HuH-7.5 (cell line): ENCODE measurements around the gene PSMB11.

Experiments used
- DNase-seq: peaks from one replicate; pipeline ENCODE4 v3.0.0; 2011; ENCODE audit warnings: low spot score

Gene PSMB11

DNA sequence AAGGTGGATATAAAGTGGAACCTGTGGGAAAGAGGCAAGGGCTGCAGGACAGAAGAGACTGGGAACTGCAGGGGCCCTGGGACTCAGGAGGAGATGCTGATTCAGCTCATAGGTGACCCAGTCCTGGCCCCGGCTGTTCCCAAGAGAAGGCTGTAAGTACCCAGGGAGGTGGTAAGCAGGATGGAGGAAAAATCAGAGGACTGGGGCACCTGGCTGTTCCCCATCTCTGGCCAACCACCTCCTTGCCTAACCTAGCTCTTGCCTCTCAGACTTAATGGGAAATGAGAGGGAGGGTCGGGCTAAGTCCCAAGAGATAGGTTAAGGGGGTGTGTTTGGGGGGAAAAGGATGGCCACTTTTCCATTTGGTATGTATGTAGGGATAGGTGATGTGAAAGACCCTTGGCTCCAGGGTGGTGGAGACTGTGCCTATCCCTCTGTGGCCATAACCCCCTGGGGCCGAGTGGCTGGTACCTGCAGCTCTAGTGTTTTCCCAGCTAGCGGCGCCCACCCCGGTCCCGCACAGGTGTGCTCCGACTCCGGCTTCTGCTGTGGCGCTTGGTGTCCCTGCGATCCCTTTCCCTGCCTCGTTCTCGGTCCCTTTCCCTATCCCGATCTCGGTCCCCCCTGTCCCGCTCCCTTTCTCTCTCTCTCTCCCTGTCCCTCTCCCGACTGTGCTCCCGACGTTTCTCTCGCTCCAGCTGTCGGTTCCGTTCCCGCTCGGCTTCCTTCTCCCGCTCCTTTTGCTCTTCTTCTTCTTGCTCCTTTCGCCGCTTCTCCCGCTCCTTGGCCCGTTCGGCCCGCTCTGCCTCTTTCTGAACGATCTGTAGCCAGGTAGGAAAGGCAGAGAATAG is 16.9 kb downstream of the PSMB11 start:
- no peak for DNase-seq

DNA sequence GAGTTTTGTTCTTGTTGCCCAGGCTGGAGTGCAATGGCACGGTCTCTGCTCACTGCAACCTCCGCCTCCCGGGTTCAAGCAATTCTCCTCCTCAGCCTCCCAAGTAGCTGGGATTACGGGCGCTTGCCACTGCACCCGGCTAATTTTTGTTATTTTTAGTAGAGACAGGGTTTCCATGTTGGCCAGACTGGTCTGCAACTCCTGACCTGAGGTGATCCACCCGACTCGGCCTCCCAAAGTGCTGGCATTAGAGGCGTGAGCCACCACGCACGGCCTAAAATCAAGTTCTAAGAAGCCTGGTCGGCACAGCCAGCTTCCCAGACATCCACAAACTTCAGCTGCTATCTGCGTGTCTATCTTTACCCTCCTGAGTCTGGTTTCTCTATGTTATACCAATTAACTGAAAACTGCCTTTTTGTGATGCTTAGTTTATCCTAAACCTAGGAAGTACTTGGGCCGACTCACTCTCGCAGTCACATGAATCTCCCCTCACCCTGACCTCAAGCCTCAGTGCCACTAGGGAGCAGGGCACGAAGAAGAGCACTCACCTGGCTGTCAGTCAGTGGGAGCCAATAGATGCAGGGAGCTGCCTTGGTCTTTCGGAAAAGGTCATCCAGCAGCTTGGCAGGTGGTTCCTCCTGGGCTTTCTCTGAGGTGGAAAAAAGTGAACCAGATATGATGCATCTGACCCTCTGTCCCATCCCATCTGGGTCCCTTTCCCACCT is 18.7 kb downstream of the PSMB11 start:
- DNase-seq, result no peak

DNA sequence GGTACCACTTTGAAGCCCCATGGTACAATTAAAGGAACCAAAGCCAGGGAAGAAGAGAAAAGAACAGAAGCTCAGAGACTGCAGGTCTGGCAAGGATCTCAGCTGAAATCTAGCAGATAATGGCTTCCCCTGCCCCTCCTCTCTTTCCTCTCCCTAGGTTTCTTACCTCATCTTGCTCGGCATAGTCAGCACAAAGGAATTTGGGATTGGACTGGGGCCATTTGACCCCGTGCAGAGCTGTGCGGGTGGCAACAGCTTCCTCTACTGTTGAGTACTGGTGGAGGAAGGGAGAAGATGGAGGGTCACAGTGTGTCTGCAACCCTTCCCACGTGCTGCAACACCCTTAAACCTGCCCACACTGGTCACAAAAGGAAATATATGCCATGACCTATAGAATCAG is 20.0 kb downstream of the PSMB11 start:
- DNase-seq, result peak; percentile 82

DNA sequence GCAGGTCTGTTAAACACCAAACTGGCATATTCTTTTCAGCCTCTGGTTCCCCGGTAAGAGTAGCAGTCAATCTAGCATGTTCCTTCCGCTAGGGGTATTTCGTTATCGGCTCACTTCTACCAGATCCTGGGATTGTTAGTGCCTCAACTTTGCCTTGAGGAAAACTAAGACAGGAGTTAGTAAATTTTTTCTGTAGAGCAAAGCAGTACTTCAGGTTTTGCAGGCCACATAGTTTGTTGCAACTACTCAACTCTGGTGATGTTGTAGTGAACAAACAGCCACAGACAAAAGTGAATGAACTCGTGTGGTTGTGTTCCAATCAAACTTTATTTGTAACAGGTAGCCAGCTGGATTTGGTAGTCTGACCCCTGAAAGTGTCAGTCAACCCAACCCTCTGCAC is 21.6 kb downstream of the PSMB11 start:
- no peak for DNase-seq

DNA sequence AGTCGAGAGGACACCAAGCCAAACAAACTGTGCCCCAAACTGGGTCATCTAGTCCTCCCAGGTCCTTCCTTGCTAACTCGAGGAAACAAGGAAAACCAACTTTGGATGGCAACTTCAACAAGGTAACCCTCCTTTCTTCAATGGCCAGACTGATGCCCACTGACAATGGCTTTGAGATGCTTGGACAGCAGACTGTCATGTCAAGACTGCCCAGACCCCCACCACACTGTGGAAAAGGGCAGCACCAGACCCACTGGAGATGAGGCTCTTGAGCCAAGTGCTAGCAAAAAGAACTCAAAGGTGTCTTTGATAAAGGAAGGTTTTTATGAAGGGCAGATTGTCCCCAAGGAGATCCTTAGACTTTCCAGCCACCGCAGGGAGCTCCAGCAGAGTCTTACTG is 24.4 kb downstream of the PSMB11 start:
- DNase-seq, result no peak

DNA sequence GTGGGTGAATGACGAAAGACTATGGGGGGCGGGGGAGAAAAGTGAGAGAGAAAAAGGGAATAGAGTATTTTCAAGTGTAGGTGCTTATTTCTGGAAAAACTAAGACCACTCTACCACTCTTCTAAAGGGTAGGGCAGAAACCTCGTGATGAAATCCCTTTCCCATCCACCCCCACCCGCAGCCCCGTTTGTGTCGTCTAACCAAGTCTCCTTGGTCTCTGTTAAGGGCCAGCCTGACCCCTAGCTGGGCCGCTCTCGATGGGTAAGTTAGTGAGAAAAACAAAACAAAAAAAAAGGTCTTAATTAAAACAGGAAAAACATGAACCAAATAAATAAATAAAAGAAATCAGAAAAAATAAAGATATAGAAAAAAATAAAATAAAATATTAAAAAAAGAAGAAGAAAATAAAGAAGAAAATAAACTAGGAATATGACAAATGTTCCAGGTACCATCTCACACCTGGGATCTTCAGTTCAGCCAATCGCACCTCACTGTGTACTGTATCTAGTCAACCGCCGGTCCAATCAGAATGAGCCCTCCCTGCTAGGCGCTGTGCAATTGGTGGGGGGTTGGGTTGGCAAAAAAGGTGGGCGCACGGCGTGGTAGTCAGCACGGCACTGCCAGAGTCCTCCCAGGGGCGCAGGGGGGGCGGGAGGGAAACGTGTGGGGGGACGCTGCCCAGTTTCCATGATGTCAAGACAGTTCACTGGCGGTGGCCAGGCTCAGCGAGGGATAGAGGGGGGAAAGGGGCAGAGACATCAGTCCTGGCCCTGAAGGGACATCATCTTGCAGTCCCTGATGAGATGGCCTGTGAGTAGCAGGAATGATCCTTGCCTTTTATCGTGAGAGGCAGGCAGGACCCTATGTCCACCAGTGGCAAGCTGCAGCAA is 25.1 kb downstream of the PSMB11 start:
- no peak for DNase-seq

DNA sequence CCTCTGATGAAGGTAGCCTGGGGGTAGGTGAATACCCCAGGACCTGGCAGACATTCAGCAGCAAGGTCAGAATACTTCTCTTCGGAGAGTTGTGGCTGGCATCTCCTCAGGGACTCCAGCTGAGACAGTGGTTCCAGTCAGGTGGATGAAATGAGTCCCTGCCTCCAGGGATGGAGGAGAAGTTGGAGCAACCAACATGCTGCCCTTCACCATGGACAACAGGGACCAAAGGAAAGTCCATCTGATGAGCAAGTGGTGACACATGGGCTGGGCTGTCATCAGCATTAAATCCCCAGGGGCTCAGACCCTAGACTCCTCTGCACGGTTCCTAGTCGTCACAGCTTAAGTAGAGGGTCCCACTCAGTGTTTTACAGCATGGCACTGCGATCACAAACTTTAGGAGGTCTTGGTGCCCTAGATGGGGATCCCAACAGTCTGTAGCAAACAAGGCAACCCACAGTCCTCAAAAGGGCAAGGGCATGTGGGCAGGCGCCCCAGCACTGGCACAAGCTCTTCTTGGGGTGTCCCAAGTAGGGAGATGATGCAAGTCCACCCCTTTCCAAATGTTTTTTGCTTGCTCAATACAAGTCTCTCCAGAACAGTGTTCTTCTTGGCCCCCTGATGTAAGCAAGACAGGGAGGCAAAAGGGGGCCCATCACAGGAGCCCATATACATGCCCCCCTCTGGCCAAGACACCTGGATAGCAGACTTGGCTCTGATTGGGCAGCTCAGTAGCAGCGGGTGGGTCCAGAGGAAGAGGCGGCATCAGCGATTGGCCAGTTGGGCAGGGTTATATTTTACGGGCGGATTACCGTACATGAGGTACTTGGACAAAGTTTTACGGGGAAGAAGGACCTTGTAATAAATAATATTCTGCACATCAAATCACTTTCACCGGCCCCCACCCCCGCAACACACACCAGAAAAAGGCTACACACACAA is 26.1 kb downstream of the PSMB11 start:
- no peak for DNase-seq

DNA sequence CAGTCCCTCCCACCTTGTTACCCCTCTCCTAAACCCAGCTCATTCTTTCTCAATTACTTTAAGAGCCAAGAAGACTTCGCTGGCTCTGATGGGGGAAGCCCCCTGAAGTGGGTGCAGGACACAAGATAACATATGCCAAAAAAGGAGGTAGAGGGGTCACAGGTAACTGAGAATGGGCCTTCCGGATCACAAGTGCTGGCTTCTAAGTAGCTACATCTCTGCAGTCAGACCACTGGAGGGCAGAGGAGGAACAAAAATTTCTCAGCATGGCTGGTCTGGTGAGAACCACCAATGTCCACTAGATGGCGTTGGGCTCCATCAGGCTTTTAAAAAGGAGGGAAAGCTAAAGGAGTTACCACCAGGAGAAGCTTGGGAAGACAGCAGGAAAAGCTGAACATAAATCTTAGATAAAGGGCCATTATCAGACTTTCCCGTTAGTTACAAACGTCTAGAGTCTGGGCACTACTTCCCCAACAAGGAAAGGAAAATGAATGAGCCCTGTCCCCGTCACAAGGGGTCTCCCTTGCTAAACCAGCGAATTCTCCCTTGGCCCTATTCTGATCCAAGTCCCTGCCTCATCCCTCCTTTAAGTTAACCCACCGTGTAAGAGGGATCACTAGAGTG is 26.9 kb downstream of the PSMB11 start:
- DNase-seq, result peak; percentile 86

DNA sequence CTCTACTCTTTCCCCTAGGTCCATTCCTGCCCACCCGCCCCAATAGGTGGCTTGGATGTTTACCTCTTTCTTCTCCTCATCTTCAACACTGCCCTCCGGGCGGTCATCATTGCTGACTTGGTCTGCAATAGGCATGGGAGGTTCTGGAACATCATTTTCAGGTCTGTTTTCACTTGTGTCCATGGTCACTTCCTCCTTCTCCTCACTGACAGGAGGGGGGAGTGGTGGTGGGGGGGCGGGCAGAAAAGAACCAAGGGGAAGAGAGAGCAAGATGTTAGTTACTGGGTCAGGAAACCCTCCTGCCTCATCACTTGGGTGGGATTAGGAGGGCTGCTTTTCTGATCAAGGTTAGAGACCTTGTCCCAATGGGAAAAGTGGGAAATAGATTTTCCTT is 27.4 kb downstream of the PSMB11 start:
- no peak for DNase-seq

DNA sequence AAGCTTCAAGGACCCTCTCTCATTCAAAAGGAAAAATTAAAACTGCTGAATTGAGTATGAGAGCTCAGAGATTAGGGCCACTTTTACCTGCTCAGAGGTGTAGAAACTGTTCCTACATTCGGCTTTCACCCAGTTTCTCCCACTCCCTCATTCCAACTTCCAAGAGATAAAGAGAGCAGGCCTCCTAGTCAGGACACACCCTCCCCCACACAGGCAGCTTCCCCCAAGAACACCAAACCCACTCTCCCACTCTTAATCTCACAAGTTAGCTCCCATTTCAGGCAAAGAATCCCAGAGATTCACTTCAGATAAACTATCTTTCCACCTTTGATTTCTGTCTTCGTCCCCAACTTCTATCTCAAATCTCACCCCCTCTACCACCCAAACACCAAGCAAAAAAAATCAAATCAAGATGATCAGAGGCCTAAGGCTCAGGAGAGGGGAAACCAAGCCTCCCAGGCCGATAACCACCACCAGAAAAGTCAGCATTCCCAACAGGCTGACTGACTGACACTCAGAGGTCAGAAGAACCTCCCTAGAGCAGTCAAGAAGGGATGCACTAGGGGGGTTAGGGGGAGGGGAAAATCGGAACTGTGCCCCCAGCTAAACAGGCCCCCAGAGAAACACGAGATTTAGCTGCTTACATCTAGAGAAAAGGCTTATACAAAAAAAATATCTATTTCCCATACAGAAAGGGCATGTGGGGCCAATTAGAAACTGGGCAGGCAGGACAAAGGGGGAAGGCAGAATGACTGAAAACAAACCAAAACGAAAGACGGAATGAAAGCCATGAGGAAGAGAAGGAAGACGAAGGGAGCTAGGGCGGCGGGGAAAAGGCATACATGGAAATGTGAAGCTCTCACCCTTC is 28.5 kb downstream of the PSMB11 start:
- no peak for DNase-seq

DNA sequence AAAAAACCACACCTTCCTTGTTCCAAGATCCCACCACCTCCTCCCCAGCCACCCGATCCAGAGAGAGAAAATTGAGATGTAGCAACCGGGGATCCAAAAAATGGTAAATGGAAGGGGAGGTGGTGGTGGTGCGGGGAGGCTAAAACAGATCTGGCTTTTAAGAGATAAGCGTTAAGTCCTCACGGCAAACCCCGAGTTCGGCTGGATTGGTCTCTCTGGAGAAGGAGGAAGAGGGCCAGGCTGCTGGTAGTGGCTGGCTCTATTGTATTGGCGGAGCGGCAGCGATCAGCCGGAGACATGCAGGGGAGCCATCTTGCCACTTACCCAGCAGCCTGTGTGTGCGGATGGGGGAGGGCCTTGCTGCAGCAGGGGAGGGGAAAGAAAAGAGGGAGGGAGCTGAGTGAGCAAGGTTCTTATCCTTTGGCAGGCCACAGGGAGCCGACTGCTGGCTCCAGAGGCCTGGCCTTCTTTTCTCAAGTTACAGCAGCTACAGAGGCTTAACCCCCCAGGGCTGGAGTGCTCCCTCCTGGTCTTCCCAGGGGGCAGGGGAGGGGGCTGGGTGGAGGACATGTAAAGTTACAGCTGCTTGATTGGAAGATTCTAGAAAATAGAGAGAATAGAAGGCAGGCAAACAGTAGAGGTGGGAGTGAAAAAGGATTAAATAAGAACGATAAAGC is 29.4 kb downstream of the PSMB11 start:
- peak; percentile 81 for DNase-seq

DNA sequence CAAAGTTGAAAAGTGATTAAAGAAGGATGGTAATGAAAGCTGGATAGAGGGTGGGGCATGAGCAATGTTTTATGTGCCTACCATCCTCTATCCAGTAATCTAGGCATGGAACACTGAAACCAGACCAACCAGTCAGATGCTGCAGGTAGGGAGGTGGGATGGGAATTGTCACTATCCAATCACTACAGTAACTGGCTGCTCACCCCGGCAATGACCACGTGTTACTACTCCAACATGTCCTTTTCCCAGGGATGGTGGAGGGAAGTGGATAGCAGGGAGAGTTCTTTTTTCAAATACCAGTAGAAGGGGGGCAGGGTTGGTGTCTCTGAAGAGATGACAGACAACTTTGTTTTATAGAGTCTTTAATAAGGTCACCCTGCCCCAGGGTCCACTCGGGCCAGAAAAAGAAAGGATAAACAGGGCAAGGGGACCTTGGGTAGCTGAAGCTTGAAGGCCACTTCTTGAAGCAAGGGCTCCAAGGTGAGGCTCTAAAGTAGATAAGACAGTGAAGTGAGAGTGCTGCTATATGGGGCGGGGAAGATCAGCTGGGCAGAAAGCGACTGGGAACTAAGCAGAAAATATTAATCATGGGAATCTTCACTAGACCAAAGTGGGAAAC is 30.0 kb downstream of the PSMB11 start:
- DNase-seq, result no peak

DNA sequence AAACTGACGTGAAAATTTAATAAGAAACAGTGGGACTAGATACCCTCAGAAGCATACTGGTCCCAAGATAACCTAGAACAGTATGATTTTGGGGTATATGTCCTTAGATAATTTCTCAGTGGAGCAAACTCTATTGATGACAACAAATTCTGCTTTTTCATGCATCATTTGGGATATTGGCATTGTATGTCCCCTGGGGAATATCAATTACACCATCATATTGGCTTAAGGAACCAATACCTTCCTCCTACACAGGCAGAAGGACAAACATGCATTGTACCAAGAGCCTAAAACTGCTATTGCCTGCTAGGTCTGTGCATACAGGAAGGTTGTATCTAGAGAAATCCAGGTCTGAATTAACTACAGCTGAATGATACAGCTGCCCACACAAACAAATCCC is 32.9 kb downstream of the PSMB11 start:
- DNase-seq, result no peak

DNA sequence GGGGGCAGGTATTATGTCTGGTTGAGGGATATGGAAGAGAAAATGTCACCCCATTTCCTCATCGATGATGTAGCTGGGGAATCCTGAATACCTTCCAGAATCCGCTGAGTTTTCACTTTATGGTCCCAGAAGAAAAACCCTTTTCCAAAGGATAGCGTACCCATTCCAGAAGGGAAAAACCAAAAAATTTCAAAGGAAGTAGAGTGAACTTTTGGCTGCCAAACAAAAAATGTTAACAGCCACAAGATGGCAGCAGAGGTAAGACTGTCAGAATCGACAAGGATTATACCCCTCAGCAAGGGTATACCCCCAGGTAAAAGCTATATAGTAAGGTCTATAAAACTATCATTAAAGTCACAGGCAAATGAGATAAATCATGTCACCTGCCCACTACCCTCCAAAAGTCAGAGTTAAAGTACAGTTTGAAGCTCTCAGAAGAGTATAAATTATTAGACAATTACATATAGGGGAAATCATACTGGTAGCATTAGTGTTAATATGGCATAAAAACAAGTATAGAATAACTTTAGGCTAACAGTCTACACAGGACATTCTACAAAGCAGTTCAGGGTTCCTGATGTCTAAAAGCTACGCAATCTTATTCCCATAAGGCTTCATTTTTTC is 34.9 kb downstream of the PSMB11 start:
- DNase-seq, result no peak

DNA sequence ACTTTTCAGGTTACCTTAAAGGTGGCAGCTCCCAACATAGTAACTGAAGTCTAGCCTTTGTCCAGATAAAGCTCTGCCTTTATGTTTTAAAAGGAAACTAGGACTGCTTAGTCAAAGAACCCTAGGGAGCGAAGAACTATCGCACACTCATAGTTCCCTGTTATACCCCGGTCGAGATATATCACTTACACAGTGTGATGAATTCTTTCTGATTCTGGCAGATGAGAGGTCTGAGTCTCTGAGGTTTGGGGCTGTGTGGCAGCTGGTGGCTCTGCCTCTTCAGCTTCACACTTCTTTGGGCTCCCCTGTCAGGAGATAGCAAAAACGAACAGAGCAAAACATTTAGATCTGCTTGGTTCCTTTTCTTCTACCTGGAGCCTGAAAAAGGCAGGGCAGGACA is 36.0 kb downstream of the PSMB11 start:
- DNase-seq, result no peak

DNA sequence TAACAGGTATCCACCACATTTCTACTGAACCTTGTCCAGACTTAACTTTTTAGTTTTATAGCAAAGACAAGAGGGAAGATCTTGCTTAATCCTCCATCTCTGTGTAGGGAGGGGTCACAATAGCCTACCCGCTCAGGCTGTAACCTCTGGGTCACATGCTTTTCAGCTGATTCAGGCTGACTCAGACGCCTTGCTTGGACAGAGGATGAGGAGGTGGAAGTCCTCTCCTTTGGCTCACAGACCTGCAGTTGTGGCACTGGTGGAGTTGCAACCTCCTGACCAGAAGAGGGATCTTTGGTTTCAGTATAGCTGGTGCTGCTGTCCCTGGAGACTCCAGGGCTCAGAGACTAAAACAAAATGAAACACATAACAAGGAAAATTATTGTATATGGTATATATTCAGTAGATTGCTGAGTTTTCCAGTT is 36.7 kb downstream of the PSMB11 start:
- DNase-seq, result no peak

DNA sequence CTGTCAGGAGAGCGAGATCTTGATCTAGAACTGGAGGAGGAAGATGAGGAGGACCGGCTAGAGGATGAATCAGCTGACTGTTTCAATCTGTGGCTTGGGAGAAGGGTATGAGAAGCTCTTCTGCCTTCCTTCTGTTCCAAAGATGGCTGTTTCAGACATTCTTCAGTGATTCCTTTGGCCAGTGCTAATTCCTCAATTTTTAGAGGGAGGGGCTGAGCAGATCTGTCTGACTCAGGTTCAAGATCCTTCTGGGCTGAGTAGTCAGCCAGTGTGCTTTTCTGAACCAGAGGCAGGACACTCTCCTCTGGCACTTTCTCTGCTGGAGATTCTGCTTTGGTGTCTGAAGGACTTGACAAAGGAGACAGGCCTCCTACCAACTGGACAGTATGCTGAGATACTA is 37.7 kb downstream of the PSMB11 start:
- DNase-seq, result no peak

DNA sequence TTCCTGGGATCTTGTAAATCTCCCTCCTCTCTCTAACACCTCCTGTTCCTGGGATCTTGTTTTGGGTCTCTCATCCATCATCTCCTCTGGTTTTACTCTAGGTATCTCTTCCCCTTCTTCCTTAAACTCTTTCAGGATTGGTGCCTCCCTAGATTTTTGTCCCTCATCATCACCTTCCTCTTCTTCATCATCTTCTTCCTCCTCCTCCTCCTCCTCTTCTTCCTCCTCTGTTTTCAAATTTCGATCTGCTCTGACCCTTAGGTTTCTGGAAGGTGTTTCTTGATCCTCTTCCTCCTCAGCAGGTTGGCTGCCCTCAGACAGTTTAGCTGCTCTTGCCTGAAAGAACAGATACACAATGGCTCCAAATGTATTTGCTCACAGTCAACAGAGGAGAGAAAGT is 38.5 kb downstream of the PSMB11 start:
- no peak for DNase-seq
